Activated CD4-positive, alpha-beta T cell treated with anti-CD3 and anti-CD28 coated beads, Interleukin-2, amount 10 ng/mL, durations not matched to agents 7 days and 5 days (primary cell): ENCODE data around the gene DTWD2. TPM values are rescaled to one million over a fixed set of nuclear protein-coding genes. Genes with fewer than 3 reads are reported as not detected.
"Not testable (repeated sequence)": the region's sequence is repeated elsewhere in the genome, so short reads cannot be mapped to it uniquely, and the experiment has no call there.

Experiments used
- CTCF ChIA-PET: fragments of 350-600 bp; sonication (Branson Sonifier 250); formaldehyde crosslinking; loops from one replicate; lab custom pipeline; 2021; ENCODE audit warnings: antibody characterized with exemption; lab: Charles Lee
- POLR2A ChIA-PET: fragments of 350-600 bp; sonication (Branson Sonifier 250); formaldehyde crosslinking; loops from one replicate; lab custom pipeline; 2021; ENCODE audit warnings: antibody characterized with exemption; lab: Charles Lee
- DNase-seq: peaks from one replicate; pipeline ENCODE4 v3.0.0-alpha.2; 2020
- H3K27ac Mint-ChIP-seq: one replicate; pipeline ENCODE4 v1.8.0; 2021; ENCODE audit warnings: mild to moderate bottlenecking, moderate library complexity, mixed read lengths
- H3K27me3 Mint-ChIP-seq: one replicate; pipeline ENCODE4 v1.8.0; 2021; ENCODE audit warnings: mixed read lengths
- H3K36me3 Mint-ChIP-seq: one replicate; pipeline ENCODE4 v1.8.0; 2021; ENCODE audit warnings: low read depth, mixed read lengths
- H3K4me1 Mint-ChIP-seq: one replicate; pipeline ENCODE4 v1.8.0; 2021; ENCODE audit warnings: mixed read lengths
- H3K4me3 Mint-ChIP-seq: one replicate; pipeline ENCODE4 v1.8.0; 2021; ENCODE audit warnings: mild to moderate bottlenecking, moderate library complexity, mixed read lengths
- H3K9me3 Mint-ChIP-seq: one replicate; pipeline ENCODE4 v1.8.0; 2021; ENCODE audit warnings: mixed read lengths
- total RNA-seq, 2 experiments: library from RNA; stranded (reverse); gene quantifications; one replicate each; pipeline ENCODE4 v1.2.3, GENCODE V29; 2021

Gene DTWD2
- total RNA-seq, 2 experiments from 2014 or later: 1.4 to 2.0 TPM

DNA sequence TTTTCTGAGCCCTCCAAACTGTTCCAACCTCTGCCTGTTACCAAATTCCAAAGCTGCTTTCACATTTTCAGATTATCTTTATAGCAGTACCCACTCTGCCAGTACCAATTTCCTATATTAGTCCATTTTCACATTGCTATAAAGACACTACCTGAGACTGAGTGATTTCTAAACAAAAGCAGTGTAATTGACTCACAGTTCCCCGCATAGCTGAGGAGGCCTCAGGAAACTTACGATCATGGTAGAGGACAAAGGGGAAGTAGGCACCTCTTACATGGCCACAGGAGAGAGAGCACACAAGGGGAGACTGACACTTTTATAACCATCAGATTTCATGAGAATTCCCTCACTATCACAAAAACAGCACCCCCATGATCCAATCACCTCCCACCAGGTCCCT lies 105.0 kb downstream of the DTWD2 start:
- ChIA-PET CTCF (no interaction called here), POLR2A (no interaction called here)
- no peaks in the 10 kb centered on the region for H3K4me1 Mint-ChIP-seq
- H3K27ac Mint-ChIP-seq: no peak overlapping the region
- no peak for DNase-seq
- H3K27me3 Mint-ChIP-seq: no peaks in the 10 kb centered on the region
- no peaks in the 10 kb centered on the region for H3K36me3 Mint-ChIP-seq
- H3K9me3 Mint-ChIP-seq: peaks cover 4% of the 10 kb centered on the region
- H3K4me3 Mint-ChIP-seq: no peak overlapping the region

GRCh38 chr5:118882666-118883065 lies 105.7 kb downstream of the DTWD2 start:
- CTCF ChIA-PET: no interaction called here
- DNase-seq: no peak

GRCh38 chr5:118876852-118877251 lies 111.5 kb downstream of the DTWD2 start:
- CTCF ChIA-PET: interaction anchor here (0.6 kb wide), 1 partner anchor 857 kb away, joined by 3 read pairs; no protein-coding TSS in a partner anchor
- H3K4me1 Mint-ChIP-seq, DNase-seq, H3K36me3 Mint-ChIP-seq, POLR2A ChIA-PET, H3K27ac Mint-ChIP-seq, H3K27me3 Mint-ChIP-seq, H3K4me3 Mint-ChIP-seq: not testable (repeated sequence)
- peaks cover 37% of the 10 kb centered on the region for H3K9me3 Mint-ChIP-seq

More at GRCh38 chr5:118882666-118883065, 105.7 kb downstream of the DTWD2 start:
- Mint-ChIP-seq H3K4me3 (no peak overlapping the region), H3K4me1 (no peaks in the 10 kb centered on the region), H3K36me3 (no peaks in the 10 kb centered on the region), H3K9me3 (peaks cover 8% of the 10 kb centered on the region), H3K27me3 (no peaks in the 10 kb centered on the region), H3K27ac (no peak overlapping the region)
- POLR2A ChIA-PET: no interaction called here

DNA sequence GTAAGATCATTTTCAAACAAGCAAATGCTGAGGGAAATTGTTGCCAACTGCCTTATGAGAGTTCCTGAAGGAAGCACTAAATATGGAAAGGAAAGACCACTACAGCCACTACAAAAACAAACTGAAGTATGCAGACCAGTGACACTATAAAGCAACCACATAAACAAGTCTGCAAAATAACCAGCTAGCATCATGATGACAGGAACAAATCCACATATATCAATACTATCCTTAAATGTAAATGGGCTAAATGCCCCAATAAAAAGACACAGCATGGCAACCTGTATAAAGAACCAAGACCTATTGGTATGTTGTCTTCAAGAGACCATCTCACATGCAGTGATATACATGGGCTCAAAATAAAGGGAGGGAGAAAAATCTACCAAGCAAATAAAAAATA lies 113.2 kb downstream of the DTWD2 start:
- POLR2A ChIA-PET: no interaction called here
- no peaks in the 10 kb centered on the region for H3K36me3 Mint-ChIP-seq
- no peak overlapping the region for H3K27ac Mint-ChIP-seq
- no peak overlapping the region for H3K4me3 Mint-ChIP-seq
- H3K27me3 Mint-ChIP-seq: no peaks in the 10 kb centered on the region
- H3K9me3 Mint-ChIP-seq: peaks cover 37% of the 10 kb centered on the region
- H3K4me1 Mint-ChIP-seq: no peaks in the 10 kb centered on the region
- DNase-seq: no peak
- CTCF ChIA-PET: no interaction called here

DNA sequence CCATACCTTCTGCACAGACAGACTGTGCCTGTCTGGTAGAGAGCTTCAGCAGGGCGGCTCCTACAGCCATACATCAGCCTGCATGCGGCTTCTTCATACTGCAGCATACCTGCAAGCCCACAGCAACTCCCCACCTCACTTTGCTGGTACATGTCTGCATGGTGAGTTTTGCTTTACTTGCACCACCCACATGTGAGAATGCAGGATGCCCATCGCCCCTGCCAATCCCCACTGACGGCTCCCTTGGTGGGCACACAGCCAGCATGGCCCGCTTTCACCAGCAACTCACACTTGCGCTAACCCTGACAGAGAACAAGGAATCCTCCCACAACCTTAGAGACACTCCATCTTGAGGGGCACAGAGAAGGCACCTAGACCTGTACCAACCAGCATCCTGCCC lies 114.9 kb downstream of the DTWD2 start:
- Mint-ChIP-seq H3K4me1 (no peaks in the 10 kb centered on the region), H3K9me3 (peaks cover 34% of the 10 kb centered on the region), H3K4me3 (no peak overlapping the region), H3K27ac (no peak overlapping the region), H3K36me3 (no peaks in the 10 kb centered on the region), H3K27me3 (no peaks in the 10 kb centered on the region)
- POLR2A ChIA-PET: no interaction called here
- no peak for DNase-seq
- CTCF ChIA-PET: no interaction called here

DNA sequence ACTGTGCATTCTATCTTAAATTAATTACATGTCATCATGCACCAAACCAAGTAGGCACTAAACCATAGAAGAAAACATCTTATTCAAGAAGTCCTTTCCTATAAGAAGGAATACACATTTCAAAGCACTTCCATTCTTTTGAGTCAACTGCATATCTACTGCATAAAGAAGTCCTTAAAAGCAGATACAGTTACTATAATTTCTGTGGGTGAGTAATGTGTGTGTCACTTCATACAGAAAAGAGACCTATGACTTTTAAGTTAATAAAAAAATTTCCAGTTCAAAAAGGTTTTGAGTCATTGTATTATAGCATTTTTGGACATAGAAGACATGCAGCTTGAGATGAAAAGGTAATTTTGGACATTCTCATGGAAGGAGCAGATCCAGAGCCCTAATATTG lies 125.0 kb downstream of the DTWD2 start:
- no peaks in the 10 kb centered on the region for H3K36me3 Mint-ChIP-seq
- no peaks in the 10 kb centered on the region for H3K27me3 Mint-ChIP-seq
- no peaks in the 10 kb centered on the region for H3K9me3 Mint-ChIP-seq
- ChIA-PET POLR2A (no interaction called here), CTCF (no interaction called here)
- H3K4me3 Mint-ChIP-seq: no peak overlapping the region
- no peak overlapping the region for H3K27ac Mint-ChIP-seq
- no peaks in the 10 kb centered on the region for H3K4me1 Mint-ChIP-seq
- DNase-seq: no peak

DNA sequence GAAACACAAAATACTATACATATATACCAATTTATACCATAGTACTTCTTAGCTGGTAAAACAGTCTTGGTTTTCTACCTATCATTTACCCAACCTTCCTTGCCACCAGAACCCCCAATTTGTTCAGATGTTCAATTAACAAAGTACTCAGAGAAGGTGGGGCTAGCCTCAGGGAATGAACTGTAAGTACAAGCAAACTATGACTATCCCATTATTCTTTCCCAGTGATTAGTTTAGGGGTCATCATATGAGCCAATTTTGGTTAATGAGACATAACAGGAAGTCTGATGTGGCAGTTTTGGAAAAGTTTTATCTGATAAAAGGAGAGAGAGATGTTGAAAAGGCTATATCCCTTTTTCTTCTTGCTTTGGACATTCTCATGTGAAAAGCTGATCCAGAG lies 125.8 kb downstream of the DTWD2 start:
- Mint-ChIP-seq H3K4me3 (no peak overlapping the region), H3K27ac (no peak overlapping the region), H3K4me1 (no peaks in the 10 kb centered on the region), H3K9me3 (no peaks in the 10 kb centered on the region), H3K36me3 (no peaks in the 10 kb centered on the region), H3K27me3 (no peaks in the 10 kb centered on the region)
- ChIA-PET POLR2A (no interaction called here), CTCF (no interaction called here)
- no peak for DNase-seq

DNA sequence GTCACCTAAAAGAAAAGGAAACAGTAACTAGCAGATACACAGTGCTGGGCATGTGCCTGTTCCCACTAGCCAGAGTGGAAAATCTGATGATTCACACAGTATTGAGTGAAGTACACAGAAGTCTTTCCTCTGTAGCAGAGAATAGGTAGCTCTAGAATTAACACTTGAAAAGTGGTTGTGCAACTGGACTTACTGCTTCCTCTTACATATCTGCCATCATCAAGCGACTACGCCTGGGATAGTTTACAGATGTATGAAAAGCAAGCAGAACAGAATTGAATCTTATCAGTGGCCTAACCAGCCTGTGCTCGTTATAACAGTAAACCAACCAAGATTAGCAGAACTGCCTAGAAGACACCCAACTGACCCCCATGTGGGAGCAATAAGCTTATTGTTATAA lies 130.6 kb downstream of the DTWD2 start:
- Mint-ChIP-seq H3K36me3 (no peaks in the 10 kb centered on the region), H3K4me3 (no peak overlapping the region), H3K27me3 (no peaks in the 10 kb centered on the region), H3K9me3 (peaks cover 3% of the 10 kb centered on the region), H3K27ac (no peak overlapping the region), H3K4me1 (no peaks in the 10 kb centered on the region)
- ChIA-PET POLR2A (no interaction called here), CTCF (no interaction called here)
- DNase-seq: no peak

DNA sequence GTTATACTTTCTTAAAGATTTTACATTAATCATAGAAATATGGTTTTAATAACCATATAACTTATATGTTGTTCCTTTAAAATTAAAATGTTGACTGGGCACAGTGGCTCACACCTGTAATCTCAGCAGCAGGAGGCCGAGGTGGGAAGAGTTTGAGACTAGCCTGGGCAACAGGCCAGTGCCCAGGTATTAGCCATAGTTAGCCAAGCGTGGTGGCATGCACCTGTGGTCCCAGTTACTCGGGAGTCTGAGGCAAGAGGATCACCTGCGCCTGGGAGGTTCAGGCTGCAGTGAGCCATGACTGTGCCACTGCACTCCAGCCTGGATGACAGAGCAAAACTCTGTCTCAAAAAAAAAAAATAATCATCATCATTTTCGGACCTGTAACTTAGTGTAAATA lies 133.5 kb downstream of the DTWD2 start:
- Mint-ChIP-seq H3K36me3 (no peaks in the 10 kb centered on the region), H3K4me1 (no peaks in the 10 kb centered on the region), H3K4me3 (no peak overlapping the region), H3K27ac (no peak overlapping the region), H3K27me3 (no peaks in the 10 kb centered on the region), H3K9me3 (peaks cover 6% of the 10 kb centered on the region)
- ChIA-PET CTCF (no interaction called here), POLR2A (no interaction called here)
- DNase-seq: no peak

DNA sequence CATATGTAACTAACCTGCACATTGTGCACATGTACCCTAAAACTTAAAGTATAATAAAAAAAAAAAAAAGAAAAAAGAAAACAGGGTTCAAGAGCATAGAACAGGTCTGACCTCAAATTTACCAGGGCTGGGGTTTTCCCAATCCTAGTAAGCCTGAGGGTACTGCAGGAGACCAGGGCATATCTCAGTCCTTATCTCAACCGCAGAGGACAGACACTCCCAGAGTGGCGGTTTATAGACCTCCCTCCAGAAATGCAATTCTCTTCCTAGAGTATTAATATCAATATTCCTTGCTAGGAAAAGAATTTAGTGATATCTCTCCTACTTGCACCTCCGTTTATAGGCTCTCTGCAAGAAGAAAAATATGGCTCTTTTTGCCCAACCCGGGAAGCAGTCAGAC lies 136.6 kb downstream of the DTWD2 start:
- H3K27me3 Mint-ChIP-seq, POLR2A ChIA-PET, DNase-seq, H3K9me3 Mint-ChIP-seq, CTCF ChIA-PET, H3K4me1 Mint-ChIP-seq, H3K36me3 Mint-ChIP-seq, H3K4me3 Mint-ChIP-seq, H3K27ac Mint-ChIP-seq: not testable (repeated sequence)

- H3K9me3 Mint-ChIP-seq, POLR2A ChIA-PET, H3K27me3 Mint-ChIP-seq, H3K27ac Mint-ChIP-seq, DNase-seq, H3K4me3 Mint-ChIP-seq, H3K36me3 Mint-ChIP-seq, H3K4me1 Mint-ChIP-seq, CTCF ChIA-PET: not testable (repeated sequence)
Measured at GRCh38 chr5:118849507-118849906, 138.8 kb downstream of the DTWD2 start.

DNA sequence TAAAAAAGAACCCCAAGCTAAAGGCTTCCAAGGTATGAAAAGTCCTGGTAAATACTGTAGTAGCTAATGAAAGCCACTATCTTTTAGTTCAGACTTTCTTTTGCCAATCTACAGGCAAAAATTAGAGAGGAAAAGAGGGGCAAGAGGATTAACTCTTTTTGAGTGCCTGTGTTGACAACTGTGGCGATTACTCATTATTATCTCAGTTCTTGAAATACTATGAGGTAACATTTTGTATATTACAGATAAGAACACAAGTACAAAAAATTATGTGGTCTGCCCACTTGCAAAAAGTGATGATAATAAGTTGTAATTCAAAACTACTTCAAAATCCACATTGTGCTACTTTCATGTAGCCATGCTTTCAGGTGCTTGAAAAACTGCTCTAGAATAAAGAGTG lies 144.0 kb downstream of the DTWD2 start:
- no peaks in the 10 kb centered on the region for H3K9me3 Mint-ChIP-seq
- no peak overlapping the region for H3K27ac Mint-ChIP-seq
- no peaks in the 10 kb centered on the region for H3K36me3 Mint-ChIP-seq
- no peaks in the 10 kb centered on the region for H3K27me3 Mint-ChIP-seq
- no peak overlapping the region for H3K4me3 Mint-ChIP-seq
- H3K4me1 Mint-ChIP-seq: no peaks in the 10 kb centered on the region
- ChIA-PET POLR2A (no interaction called here), CTCF (no interaction called here)
- DNase-seq: no peak

- no peak overlapping the region for H3K27ac Mint-ChIP-seq
- no peaks in the 10 kb centered on the region for H3K9me3 Mint-ChIP-seq
- DNase-seq: no peak
- POLR2A ChIA-PET: no interaction called here
- no peaks in the 10 kb centered on the region for H3K4me1 Mint-ChIP-seq
- no peaks in the 10 kb centered on the region for H3K27me3 Mint-ChIP-seq
- CTCF ChIA-PET: no interaction called here
- H3K36me3 Mint-ChIP-seq: no peaks in the 10 kb centered on the region
- H3K4me3 Mint-ChIP-seq: no peak overlapping the region
Measured at GRCh38 chr5:118834710-118835109, 153.6 kb downstream of the DTWD2 start.

GRCh38 chr5:118832974-118833373 lies 155.4 kb downstream of the DTWD2 start:
- ChIA-PET CTCF (no interaction called here), POLR2A (no interaction called here)
- no peaks in the 10 kb centered on the region for H3K4me1 Mint-ChIP-seq
- no peak for DNase-seq
- H3K9me3 Mint-ChIP-seq: no peaks in the 10 kb centered on the region
- no peak overlapping the region for H3K4me3 Mint-ChIP-seq
- H3K27ac Mint-ChIP-seq: no peak overlapping the region
- no peaks in the 10 kb centered on the region for H3K27me3 Mint-ChIP-seq
- no peaks in the 10 kb centered on the region for H3K36me3 Mint-ChIP-seq
